Mesendoderm (in vitro differentiated cells): Measurements from ENCODE around the gene NMRK2.

Experiments used
- DNase-seq: peaks from one replicate; pipeline ENCODE4 v3.0.0; 2013
- H2AK5ac ChIP-seq: 2 replicates; pipeline ENCODE4 v1.6.1; 2013; ENCODE audit warnings: low read length, inconsistent platforms
- H2BK120ac ChIP-seq: 2 replicates; pipeline ENCODE4 v1.6.1; 2013; ENCODE audit warnings: low read depth, mild to moderate bottlenecking, low read length, moderate library complexity, mixed read lengths
- H2BK15ac ChIP-seq: replicated peaks from 2 replicates; pipeline ENCODE4 v1.6.1; 2013; ENCODE audit warnings: low read depth, mild to moderate bottlenecking, moderate library complexity
- H2BK5ac ChIP-seq: 2 replicates; pipeline ENCODE4 v1.6.1; 2013; ENCODE audit warnings: low read length, inconsistent platforms
- H3K18ac ChIP-seq: 2 replicates; pipeline ENCODE4 v1.6.1; 2013; ENCODE audit warnings: mild to moderate bottlenecking, low read length, mixed read lengths
- H3K23ac ChIP-seq: one replicate; pipeline ENCODE4 v1.6.1; 2013; ENCODE audit warnings: low read length
- H3K27ac ChIP-seq: 2 replicates; pipeline ENCODE4 v1.5.1; 2013; ENCODE audit warnings: low read depth, mild to moderate bottlenecking, inconsistent platforms, low read length, moderate library complexity
- H3K27me3 ChIP-seq: 2 replicates; pipeline ENCODE4 v1.6.1; 2013; ENCODE audit warnings: low read length, control low read depth, mild to moderate bottlenecking, inconsistent platforms; ENCODE audit not compliant: insufficient read depth, poor library complexity
- H3K36me3 ChIP-seq: 2 replicates; pipeline ENCODE4 v1.6.1; 2013; ENCODE audit warnings: low read length, inconsistent platforms; ENCODE audit not compliant: control insufficient read depth, insufficient read depth
- H3K4ac ChIP-seq: one replicate; pipeline ENCODE4 v1.6.1; 2013; ENCODE audit warnings: low read depth, mild to moderate bottlenecking, low read length, moderate library complexity
- H3K4me1 ChIP-seq: 2 replicates; pipeline ENCODE4 v1.6.1; 2013; ENCODE audit warnings: low read depth, low read length, inconsistent platforms; ENCODE audit not compliant: control insufficient read depth
- H3K4me2 ChIP-seq: 2 replicates; pipeline ENCODE4 v1.6.1; 2013; ENCODE audit warnings: low read length
- H3K4me3 ChIP-seq: 2 replicates; pipeline ENCODE4 v1.5.1; 2013; ENCODE audit warnings: mild to moderate bottlenecking, low read length
- H3K56ac ChIP-seq: one replicate; pipeline ENCODE4 v1.6.1; 2013; ENCODE audit warnings: low read length
- H3K79me1 ChIP-seq: 2 replicates; pipeline ENCODE4 v1.6.1; 2013; ENCODE audit warnings: low read length, inconsistent platforms
- H3K79me2 ChIP-seq: 2 replicates; pipeline ENCODE4 v1.6.1; 2013; ENCODE audit warnings: mild to moderate bottlenecking, low read length; ENCODE audit not compliant: control insufficient read depth, insufficient read depth
- H3K9ac ChIP-seq: 2 replicates; pipeline ENCODE4 v1.6.1; 2013; ENCODE audit warnings: low read length, inconsistent platforms
- H4K5ac ChIP-seq: one replicate; pipeline ENCODE4 v1.6.1; 2013; ENCODE audit warnings: low read length
- H4K8ac ChIP-seq: one replicate; pipeline ENCODE4 v1.6.1; 2013; ENCODE audit warnings: low read depth, mild to moderate bottlenecking, control low read depth, low read length, moderate library complexity
- WGBS: extraction: QIAGEN DNeasy Blood & Tissue Kit; methylation state at CpG from one replicate; pipeline ENCODE4 v1.1.7; 2013; ENCODE audit warnings: low lambda C conversion rate, missing lambda C conversion rate; ENCODE audit not compliant: insufficient coverage; ENCODE audit errors: extremely low coverage; 5-methylcytosine and 5-hydroxymethylcytosine counted together
- small RNA-seq: library from polyadenylated mRNA; stranded (forward); fragments of <200 nt; extraction: miRNeasy Mini kit (QIAGEN cat#:217004); gene quantifications from one replicate; pipeline ENCODE3, GENCODE V24; 2013; ENCODE audit not compliant: insufficient read depth

Gene NMRK2

DNA sequence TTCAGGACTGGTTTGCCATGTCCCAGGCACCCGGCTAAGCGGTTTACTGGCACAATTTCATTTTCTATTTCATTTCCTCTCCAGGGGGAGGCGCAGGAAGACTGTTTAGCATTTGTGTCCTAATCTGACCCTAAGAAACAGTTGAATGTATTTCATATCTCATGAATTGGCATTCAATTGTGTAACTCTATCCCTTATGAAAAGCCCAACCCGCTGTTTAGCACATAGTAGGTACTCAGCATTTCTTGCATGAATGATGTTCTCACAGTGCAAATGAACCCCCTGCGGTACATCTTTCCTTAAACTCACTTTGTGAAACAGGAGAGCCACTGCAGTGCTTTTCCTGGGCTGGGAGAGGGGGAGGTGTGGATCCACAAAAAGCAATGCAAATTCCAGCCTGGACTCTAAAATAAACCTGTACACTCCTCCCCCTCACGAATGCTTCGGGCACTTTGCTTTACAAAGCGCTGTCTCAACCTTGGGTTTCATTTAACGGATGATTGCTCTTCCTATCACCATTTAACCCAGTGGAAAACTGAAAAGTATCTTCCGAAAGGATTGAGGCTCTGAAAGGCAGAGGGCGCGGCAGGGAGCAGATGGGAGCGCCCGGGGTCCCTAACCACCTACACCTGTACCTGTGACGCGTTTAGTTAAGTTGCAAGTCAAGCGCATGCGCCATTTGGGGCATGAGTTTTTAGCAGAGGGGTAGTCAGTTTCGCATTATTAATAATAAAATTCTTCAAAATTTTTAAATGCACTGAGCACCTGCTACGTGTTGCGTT is 53.6 kb downstream of the NMRK2 start:
- WGBS: no CpG with 5 or more reads among the region's 21 CpGs
- no peaks in the 10 kb centered on the region for H3K27me3 ChIP-seq
- H4K5ac ChIP-seq: no peak overlapping the region
- H3K23ac ChIP-seq: no peak overlapping the region
- H2BK120ac ChIP-seq: no peak overlapping the region
- no peak overlapping the region for H3K4ac ChIP-seq
- peaks cover 38% of the 10 kb centered on the region for H3K79me2 ChIP-seq
- H3K4me3 ChIP-seq: no peak overlapping the region
- peaks cover 5% of the 10 kb centered on the region for H3K4me1 ChIP-seq
- no peak overlapping the region for H2BK15ac ChIP-seq
- no peak overlapping the region for H2BK5ac ChIP-seq
- H3K9ac ChIP-seq: peak overlapping the region; percentile 47
- H3K79me1 ChIP-seq: peaks cover 10% of the 10 kb centered on the region
- peak overlapping the region; percentile 41 for H3K4me2 ChIP-seq
- peaks cover 24% of the 10 kb centered on the region for H3K36me3 ChIP-seq
- no peak overlapping the region for H2AK5ac ChIP-seq
- H4K8ac ChIP-seq: no peak overlapping the region
- peak overlapping the region; percentile 22 for H3K56ac ChIP-seq
- DNase-seq: no peak
- no peak overlapping the region for H3K18ac ChIP-seq
- no peak overlapping the region for H3K27ac ChIP-seq

DNA sequence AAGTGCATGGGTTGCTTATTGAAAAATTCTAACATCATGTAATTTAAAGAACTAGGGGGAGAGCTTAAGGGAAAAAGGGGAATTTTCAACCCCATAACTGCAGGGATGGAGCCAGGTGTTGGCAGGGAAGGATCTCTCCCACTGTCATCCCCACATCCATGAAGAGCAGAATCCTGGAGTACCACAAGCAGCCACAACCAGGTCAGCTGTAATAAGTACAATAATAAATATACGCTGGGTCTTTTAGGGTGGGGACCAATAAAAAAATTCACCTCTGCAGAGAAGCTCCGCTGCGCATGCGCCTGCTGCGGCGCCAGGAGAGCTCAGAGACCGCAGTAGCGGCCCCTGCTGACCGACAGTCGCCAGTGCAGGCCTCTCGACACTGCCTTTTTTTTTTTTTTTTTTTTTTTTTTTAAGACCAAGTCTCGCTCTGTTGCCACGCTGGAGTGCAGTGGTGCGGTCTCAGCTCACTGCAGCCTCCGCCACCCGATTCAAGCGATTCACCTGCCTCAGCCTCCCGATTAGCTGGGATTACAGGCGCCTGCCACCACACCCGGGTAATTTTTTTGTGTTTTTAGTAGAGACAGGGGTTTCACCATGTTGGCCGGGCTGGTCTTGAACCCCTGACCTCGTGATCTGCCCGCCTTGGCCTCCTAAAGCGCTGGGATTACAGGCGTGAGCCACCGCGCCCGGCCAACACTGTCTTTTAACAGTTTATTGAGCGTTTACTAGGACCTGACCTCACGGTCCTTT is 54.9 kb downstream of the NMRK2 start:
- peaks cover 5% of the 10 kb centered on the region for H3K4me1 ChIP-seq
- H2BK5ac ChIP-seq: no peak overlapping the region
- H3K79me2 ChIP-seq: peaks cover 25% of the 10 kb centered on the region
- no peak overlapping the region for H3K23ac ChIP-seq
- peak overlapping the region; percentile 85 for H3K56ac ChIP-seq
- peaks cover 10% of the 10 kb centered on the region for H3K36me3 ChIP-seq
- H4K8ac ChIP-seq: no peak overlapping the region
- no peak overlapping the region for H3K18ac ChIP-seq
- DNase-seq: peak; percentile 84
- peak overlapping the region; percentile 75 for H3K4me2 ChIP-seq
- H3K4me3 ChIP-seq: no peak overlapping the region
- H3K27me3 ChIP-seq: no peaks in the 10 kb centered on the region
- no peak overlapping the region for H2BK15ac ChIP-seq
- no peak overlapping the region for H4K5ac ChIP-seq
- H3K79me1 ChIP-seq: no peaks in the 10 kb centered on the region
- no peak overlapping the region for H2AK5ac ChIP-seq
- H3K9ac ChIP-seq: peak overlapping the region; percentile 75
- no peak overlapping the region for H3K27ac ChIP-seq
- no peak overlapping the region for H2BK120ac ChIP-seq
- WGBS: no CpG with 5 or more reads among the region's 30 CpGs
- no peak overlapping the region for H3K4ac ChIP-seq

DNA sequence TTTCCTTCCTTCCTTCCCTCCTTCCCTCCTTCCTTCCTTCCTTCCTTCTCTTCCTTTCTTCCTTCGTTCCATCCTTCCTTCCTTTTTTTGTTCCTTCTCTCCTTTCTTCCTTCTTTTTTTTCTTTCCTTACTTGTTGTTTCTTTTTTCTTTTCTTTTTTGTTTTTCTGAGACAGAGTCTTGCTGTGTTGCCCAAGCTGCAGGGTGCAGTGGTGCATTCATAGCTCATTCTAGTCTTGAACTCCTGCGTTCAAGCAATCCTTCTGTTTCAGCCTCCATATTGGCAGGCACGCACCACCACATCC is 57.9 kb downstream of the NMRK2 start:
- Histone ChIP-seq H3K23ac (no peak overlapping the region), H2BK120ac (no peak overlapping the region), H2BK15ac (no peak overlapping the region), H3K4me3 (no peak overlapping the region), H3K9ac (no peak overlapping the region), H2BK5ac (no peak overlapping the region), H3K79me2 (no peaks in the 10 kb centered on the region), H3K56ac (no peak overlapping the region), H3K27ac (no peak overlapping the region), H3K4ac (no peak overlapping the region), H4K5ac (no peak overlapping the region), H4K8ac (no peak overlapping the region), H3K36me3 (no peaks in the 10 kb centered on the region), H3K79me1 (no peaks in the 10 kb centered on the region), H3K4me1 (peaks cover 5% of the 10 kb centered on the region), H3K18ac (no peak overlapping the region), H2AK5ac (no peak overlapping the region), H3K27me3 (no peaks in the 10 kb centered on the region), H3K4me2 (no peak overlapping the region)
- no CpG with 5 or more reads among the region's 3 CpGs for WGBS
- no peak for DNase-seq

Small RNA genes lying within 50 kb of the gene (small RNA-seq; reads per million reads assigned to genes)
- gene RN7SL202P: 0.54 reads per million
- gene SNORD37: 70.0 reads per million, percentile 95 among the genes with 10 or more reads in this experiment
